Measurements from ENCODE around the gene RIMS4. TPM values are rescaled to one million over a fixed set of nuclear protein-coding genes. Genes with fewer than 3 reads are reported as not detected.

The RIMS4 gene
- total and polyA plus RNA-seq, 2 of the 13 experiments (the other 11 are each of a cell fraction or from before 2014, with no cell fraction given), result 0.01 to 0.07 TPM

DNA sequence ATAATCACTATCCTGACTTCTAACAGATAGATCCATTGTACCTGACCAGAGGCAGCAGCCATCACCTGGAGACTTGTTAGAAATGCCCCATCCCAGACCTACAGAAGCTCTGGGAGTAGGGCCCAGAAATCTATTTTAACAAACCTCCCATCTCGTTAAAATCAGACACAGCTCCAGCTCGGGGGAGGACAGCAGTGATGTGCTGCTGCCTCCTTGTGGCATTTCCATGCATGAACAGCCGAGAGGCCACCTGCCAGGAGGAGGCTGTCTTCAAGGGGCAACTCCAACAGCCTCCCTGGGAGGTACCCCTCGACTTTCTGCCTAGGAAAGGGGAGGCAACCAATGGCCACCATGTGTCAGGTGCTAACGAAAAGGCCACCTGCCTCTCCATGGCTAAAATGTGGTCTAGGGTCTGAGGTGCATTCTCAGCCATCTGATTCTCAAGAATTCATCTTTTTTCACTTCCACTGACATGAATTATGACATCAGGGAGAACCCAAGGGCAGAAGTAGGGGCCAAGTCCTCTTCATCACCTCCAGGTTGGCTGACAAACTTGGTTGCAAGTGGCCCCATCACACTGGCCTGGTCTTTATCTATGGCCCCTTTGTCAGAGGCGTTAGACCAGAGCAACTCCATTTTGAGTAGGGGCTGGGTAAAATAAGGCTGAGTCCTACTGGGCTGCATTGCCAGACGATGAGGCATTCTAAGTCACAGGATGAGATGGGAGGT lies 76.8 kb downstream of the RIMS4 start:
- ChIA-PET CTCF (ENCODE audit: low intra/inter-chr PET ratio, low total read pairs) (interaction anchor here (1.1 to 5.5 kb wide), 2 partner anchors 49 to 134 kb away, joined by 7 to 170 read pairs; no protein-coding TSS in a partner anchor), POLR2A (no interaction called here)
- Histone ChIP-seq H4K20me1 (ENCODE audit: insufficient read depth, low read length) (no peaks in the 10 kb centered on the region), H3K4me2 (ENCODE audit: low read depth, low read length) (no peak overlapping the region), H3K9me3 (ENCODE audit: low read length) (peaks cover 8% of the 10 kb centered on the region), H3K9ac (ENCODE audit: insufficient read depth, low read depth, low read length) (no peak overlapping the region), H3K4me3 (replicated peaks in 1 of 3; ENCODE audit: insufficient read depth in 1 of 3, low read depth in 2 of 3, low read length in 3 of 3) (no peak overlapping the region), H3K4me1 (ENCODE audit: insufficient read depth, low read length) (peaks cover 9% of the 10 kb centered on the region), H3K27me3 (ENCODE audit: control insufficient read depth in 1 of 2, insufficient read depth in 2 of 2, low read length in 2 of 2) (peaks cover 0 to 12% of the 10 kb centered on the region in 2 experiments; a peak in 1 of 5 replicates), H3K36me3 (replicated peaks in 1 of 2; ENCODE audit: control insufficient read depth in 1 of 2, insufficient read depth in 2 of 2, low read length in 2 of 2) (no peaks in the 10 kb centered on the region), H2AFZ (ENCODE audit: low read length) (no peak overlapping the region), H3K27ac (ENCODE audit: extremely low read length, insufficient read depth, low read length) (no peak overlapping the region), H3K79me2 (ENCODE audit: insufficient read depth, low read length) (no peaks in the 10 kb centered on the region)
- intact Hi-C loops (cut with micrococcal nuclease; ENCODE audit: unreplicated experiment), result loop anchor here (1.0 kb wide), 1 partner anchor 48 kb away; no protein-coding TSS in a partner anchor
- peak; percentile 67 for DNase-seq (ENCODE audit: low spot score)
- in situ Hi-C loops (cut with HindIII; ENCODE audit: extremely low pct_ligation_motif_present, low pct_unique_long_range_greater_than_20kb), result loop anchor here (5.0 kb wide), 1 partner anchor 46 kb away; no protein-coding TSS in a partner anchor
- ATAC-seq, result peak; percentile 76
- WGBS (ENCODE audit: low lambda C conversion rate), result 8% methylated on average over 7 of the region's 7 CpGs
- no TSS peak for BruUV-seq (replicated peaks)
- peak; percentile 70 for FAIRE-seq
- no peak for TF ChIP-seq SRSF4 (IDR thresholded peaks at IDR 0.05; ENCODE audit: low read depth, low read length, poor library complexity, severe bottlenecking)
- no peak for TF ChIP-seq FOXP4 (CRISPR knock-in tag; IDR thresholded peaks at IDR 0.05)
- TF ChIP-seq ZNF605 (CRISPR knock-in tag; IDR thresholded peaks at IDR 0.05), result 0 out of 2 replicates have a peak, but pooled peaks have one; percentile 9
- 0 out of 2 replicates have a peak, but pooled peaks have one; percentile 19 for TF ChIP-seq SAP130 (CRISPR knock-in tag; IDR thresholded peaks at IDR 0.05; ENCODE audit: low read depth)
- TF ChIP-seq PAX8 (CRISPR knock-in tag; IDR thresholded peaks at IDR 0.05; ENCODE audit: borderline replicate concordance), result no peak
- no peak for TF ChIP-seq ATAD3A (CRISPR knock-in tag; IDR thresholded peaks at IDR 0.05)
- TF ChIP-seq TCF7 (IDR thresholded peaks at IDR 0.05; ENCODE audit: low read depth), result no peak
- TF ChIP-seq ZNF280B (CRISPR knock-in tag; IDR thresholded peaks at IDR 0.05; ENCODE audit: borderline replicate concordance), result 0 out of 2 replicates have a peak, but pooled peaks have one; percentile 41
- TF ChIP-seq ZNF552 (CRISPR knock-in tag; IDR thresholded peaks at IDR 0.05; ENCODE audit: borderline replicate concordance), result no peak
- TF ChIP-seq, protein P1, sequence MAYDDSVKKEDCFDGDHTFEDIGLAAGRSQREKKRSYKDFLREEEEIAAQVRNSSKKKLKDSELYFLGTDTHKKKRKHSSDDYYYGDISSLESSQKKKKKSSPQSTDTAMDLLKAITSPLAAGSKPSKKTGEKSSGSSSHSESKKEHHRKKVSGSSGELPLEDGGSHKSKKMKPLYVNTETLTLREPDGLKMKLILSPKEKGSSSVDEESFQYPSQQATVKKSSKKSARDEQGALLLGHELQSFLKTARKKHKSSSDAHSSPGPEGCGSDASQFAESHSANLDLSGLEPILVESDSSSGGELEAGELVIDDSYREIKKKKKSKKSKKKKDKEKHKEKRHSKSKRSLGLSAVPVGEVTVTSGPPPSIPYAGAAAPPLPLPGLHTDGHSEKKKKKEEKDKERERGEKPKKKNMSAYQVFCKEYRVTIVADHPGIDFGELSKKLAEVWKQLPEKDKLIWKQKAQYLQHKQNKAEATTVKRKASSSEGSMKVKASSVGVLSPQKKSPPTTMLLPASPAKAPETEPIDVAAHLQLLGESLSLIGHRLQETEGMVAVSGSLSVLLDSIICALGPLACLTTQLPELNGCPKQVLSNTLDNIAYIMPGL (CRISPR knock-in tag; IDR thresholded peaks at IDR 0.05; ENCODE audit: borderline replicate concordance in 1 of 2, low read depth in 1 of 2), result 0 out of 4 replicates have a peak, but pooled peaks of 1 of the 2 experiments have one; percentile 43
- TF ChIP-seq, protein P2, sequence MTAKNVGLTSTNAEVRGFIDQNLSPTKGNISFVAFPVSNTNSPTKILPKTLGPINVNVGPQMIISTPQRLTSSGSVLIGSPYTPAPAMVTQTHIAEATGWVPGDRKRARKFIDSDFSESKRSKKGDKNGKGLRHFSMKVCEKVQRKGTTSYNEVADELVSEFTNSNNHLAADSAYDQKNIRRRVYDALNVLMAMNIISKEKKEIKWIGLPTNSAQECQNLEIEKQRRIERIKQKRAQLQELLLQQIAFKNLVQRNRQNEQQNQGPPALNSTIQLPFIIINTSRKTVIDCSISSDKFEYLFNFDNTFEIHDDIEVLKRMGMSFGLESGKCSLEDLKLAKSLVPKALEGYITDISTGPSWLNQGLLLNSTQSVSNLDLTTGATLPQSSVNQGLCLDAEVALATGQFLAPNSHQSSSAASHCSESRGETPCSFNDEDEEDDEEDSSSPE (CRISPR knock-in tag; IDR thresholded peaks at IDR 0.05), result no peak
- TF ChIP-seq KLF6 (CRISPR knock-in tag; IDR thresholded peaks at IDR 0.05), result no peak
- peak; percentile 89 for TF ChIP-seq RAD21 (CRISPR knock-in tag; IDR thresholded peaks at IDR 0.05)
- TF ChIP-seq ELF1 (CRISPR knock-in tag; IDR thresholded peaks at IDR 0.05), result no peak
- TF ChIP-seq IKZF1 (IDR thresholded peaks at IDR 0.05), result no peak
- TF ChIP-seq SP4 (CRISPR knock-in tag; IDR thresholded peaks at IDR 0.05), result no peak; the same call in 1 of the 2 replicates
- TF ChIP-seq THYN1 (CRISPR knock-in tag; IDR thresholded peaks at IDR 0.05; ENCODE audit: borderline replicate concordance, low read depth), result no peak
